Progenitor cell of endocrine pancreas (in vitro differentiated cells): ENCODE results near the gene LRRC59. TPM values are rescaled to one million over a fixed set of nuclear protein-coding genes. Genes with fewer than 3 reads are reported as not detected.
"Not testable (repeated sequence)": the region's sequence is repeated elsewhere in the genome, so short reads cannot be mapped to it uniquely, and the experiment has no call there.

Experiments used
- DNase-seq: peaks from one replicate; pipeline ENCODE4 v3.0.0; 2021; ENCODE audit warnings: low spot score; ENCODE audit not compliant: unreplicated experiment
- H3K27ac Mint-ChIP-seq: 2 replicates; pipeline ENCODE4 v1.8.0; 2021; ENCODE audit warnings: mild to moderate bottlenecking, moderate library complexity, mixed read lengths
- H3K27me3 Mint-ChIP-seq: 2 replicates; pipeline ENCODE4 v1.8.0; 2021; ENCODE audit warnings: mixed read lengths
- H3K36me3 Mint-ChIP-seq: 2 replicates; pipeline ENCODE4 v1.8.0; 2022; ENCODE audit warnings: mixed read lengths; ENCODE audit not compliant: insufficient read depth
- H3K4me1 Mint-ChIP-seq: 2 replicates; pipeline ENCODE4 v1.8.0; 2021; ENCODE audit warnings: low read depth, mixed read lengths
- H3K4me3 Mint-ChIP-seq: 2 replicates; pipeline ENCODE4 v1.8.0; 2021; ENCODE audit warnings: low read depth, mild to moderate bottlenecking, moderate library complexity, mixed read lengths
- H3K9me3 Mint-ChIP-seq: 2 replicates; pipeline ENCODE4 v1.8.0; 2021; ENCODE audit warnings: low read depth, mixed read lengths
- CTCF ChIP-seq: fragments of 200-600 bp; sonication (generic); IDR thresholded peaks from one replicate; pipeline ENCODE4 v1.5.0; 2021; ENCODE audit warnings: antibody characterized with exemption, mild to moderate bottlenecking; ENCODE audit not compliant: unreplicated experiment
- total RNA-seq: library from RNA; stranded (reverse); gene quantifications from 2 replicates; pipeline ENCODE4 v1.2.1, GENCODE V29; 2021

Gene LRRC59
- total RNA-seq, 1 donor from 2014 or later, result 55.2 TPM

GRCh38 chr17:50337956-50338355 lies 59.4 kb downstream of the LRRC59 start:
- Mint-ChIP-seq H3K27ac (no peak overlapping the region), H3K9me3 (peaks cover 11% of the 10 kb centered on the region), H3K4me3 (no peak overlapping the region), H3K4me1 (no peaks in the 10 kb centered on the region), H3K36me3 (peaks cover 1% of the 10 kb centered on the region), H3K27me3 (peaks cover 2% of the 10 kb centered on the region)
- DNase-seq, result no peak
- no peak for TF ChIP-seq CTCF

- not testable (repeated sequence) for H3K4me3 Mint-ChIP-seq, H3K4me1 Mint-ChIP-seq, H3K36me3 Mint-ChIP-seq, DNase-seq, H3K9me3 Mint-ChIP-seq, H3K27ac Mint-ChIP-seq
- peaks cover 17% of the 10 kb centered on the region for H3K27me3 Mint-ChIP-seq
These were observed 63.8 kb downstream of the LRRC59 start for GRCh38 chr17:50333291-50334057.

- Mint-ChIP-seq H3K9me3 (no peaks in the 10 kb centered on the region), H3K36me3 (no peaks in the 10 kb centered on the region), H3K27me3 (peaks cover 17% of the 10 kb centered on the region), H3K4me1 (no peaks in the 10 kb centered on the region), H3K27ac (no peak overlapping the region), H3K4me3 (no peak overlapping the region)
- TF ChIP-seq CTCF, result no peak
- no peak for DNase-seq
These were observed 65.1 kb downstream of the LRRC59 start for GRCh38 chr17:50332196-50332595.

Other genes starting within 250 kb of the LRRC59 start
- gene PPP1R9B, start 246.8 kb downstream of the LRRC59 start, total RNA-seq, result 34.3 and 35.7 TPM in 2 replicates
- gene SGCA, start 231.5 kb downstream of the LRRC59 start, total RNA-seq, result not detected in 2 replicates
- 26.7 and 38.4 TPM in 2 replicates for gene COL1A1, start 195.9 kb downstream of the LRRC59 start, total RNA-seq
- gene TMEM92, start 123.1 kb downstream of the LRRC59 start, total RNA-seq, result 7.4 and 7.6 TPM in 2 replicates
- 26.0 and 28.6 TPM in 2 replicates for gene XYLT2, start 51.4 kb downstream of the LRRC59 start, total RNA-seq
- gene MRPL27, start 24.3 kb downstream of the LRRC59 start, total RNA-seq, result 59.1 and 59.6 TPM in 2 replicates
- 10.1 and 15.0 TPM in 2 replicates for gene EME1, start 24.3 kb downstream of the LRRC59 start, total RNA-seq
- gene ACSF2, start 28.7 kb upstream of the LRRC59 start, total RNA-seq, result 69.7 and 72.6 TPM in 2 replicates
- not detected in 2 replicates for gene CHAD, start 71.4 kb upstream of the LRRC59 start, total RNA-seq
- gene RSAD1, start 81.3 kb upstream of the LRRC59 start, total RNA-seq, result 34.4 and 40.7 TPM in 2 replicates
- 1.7 and 3.5 TPM in 2 replicates for gene MYCBPAP, start 110.9 kb upstream of the LRRC59 start, total RNA-seq
- 8.5 and 9.1 TPM in 2 replicates for gene EPN3, start 135.2 kb upstream of the LRRC59 start, total RNA-seq
- gene SPATA20, start 149.7 kb upstream of the LRRC59 start, total RNA-seq, result 84.1 and 90.3 TPM in 2 replicates
- gene CACNA1G, start 163.2 kb upstream of the LRRC59 start, total RNA-seq, result 0.19 and 0.36 TPM in 2 replicates
- gene ABCC3, start 237.4 kb upstream of the LRRC59 start, total RNA-seq, result 1.6 and 2.3 TPM in 2 replicates